ENCODE data around the gene TXN.

DNA sequence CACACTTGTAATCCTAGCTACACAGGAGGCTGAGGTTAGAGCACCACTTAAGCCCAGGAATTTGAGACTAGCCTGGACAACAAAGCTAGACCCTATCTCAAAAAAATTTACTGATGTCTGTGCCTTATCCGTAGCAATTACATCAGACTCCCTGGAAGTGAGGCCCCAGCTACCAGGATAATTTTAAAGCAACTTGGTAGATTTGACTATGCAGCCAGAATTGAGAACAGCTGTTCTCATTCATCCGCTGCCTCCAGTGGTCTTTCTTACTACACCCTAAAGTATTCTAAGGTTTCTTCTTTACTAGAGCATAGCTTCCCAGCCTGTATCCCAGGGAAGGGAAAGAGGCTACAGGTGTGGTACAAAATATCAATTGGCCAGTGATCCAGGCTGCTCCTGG is 28.0 kb downstream of the TXN start:
- TF ChIP-seq, protein P1, sequence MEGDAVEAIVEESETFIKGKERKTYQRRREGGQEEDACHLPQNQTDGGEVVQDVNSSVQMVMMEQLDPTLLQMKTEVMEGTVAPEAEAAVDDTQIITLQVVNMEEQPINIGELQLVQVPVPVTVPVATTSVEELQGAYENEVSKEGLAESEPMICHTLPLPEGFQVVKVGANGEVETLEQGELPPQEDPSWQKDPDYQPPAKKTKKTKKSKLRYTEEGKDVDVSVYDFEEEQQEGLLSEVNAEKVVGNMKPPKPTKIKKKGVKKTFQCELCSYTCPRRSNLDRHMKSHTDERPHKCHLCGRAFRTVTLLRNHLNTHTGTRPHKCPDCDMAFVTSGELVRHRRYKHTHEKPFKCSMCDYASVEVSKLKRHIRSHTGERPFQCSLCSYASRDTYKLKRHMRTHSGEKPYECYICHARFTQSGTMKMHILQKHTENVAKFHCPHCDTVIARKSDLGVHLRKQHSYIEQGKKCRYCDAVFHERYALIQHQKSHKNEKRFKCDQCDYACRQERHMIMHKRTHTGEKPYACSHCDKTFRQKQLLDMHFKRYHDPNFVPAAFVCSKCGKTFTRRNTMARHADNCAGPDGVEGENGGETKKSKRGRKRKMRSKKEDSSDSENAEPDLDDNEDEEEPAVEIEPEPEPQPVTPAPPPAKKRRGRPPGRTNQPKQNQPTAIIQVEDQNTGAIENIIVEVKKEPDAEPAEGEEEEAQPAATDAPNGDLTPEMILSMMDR (IDR thresholded peaks at IDR 0.05), result no peak
- TF ChIP-seq POLR2A (IDR thresholded peaks at IDR 0.05), result no peak
